ENCODE results near the gene TMIGD3.
A peak's percentile ranks its signal among the peaks of the same experiment; 100 is the strongest.
"Not testable (repeated sequence)": the region's sequence is repeated elsewhere in the genome, so short reads cannot be mapped to it uniquely, and the experiment has no call there.

Gene TMIGD3

GRCh38 chr1:111503585-111504060, at the start of gene TMIGD3, which contains the start of gene ADORA3:
TMIGD3 (minus strand) TSS chr1:111503633; CDS start chr1:111503354, 279 bp downstream.
ADORA3 (minus strand) TSS chr1:111503633; CDS start chr1:111503354, 279 bp downstream.
- DNase-seq (ENCODE audit: low read depth in 2 of 2) = no peak

- no peak for DNase-seq (ENCODE audit: low read depth in 2 of 2)
Observed at GRCh38 chr1:111553196-111553595, 49.8 kb upstream of the TMIGD3 start.

GRCh38 chr1:111552587-111552986, 49.2 kb upstream of the TMIGD3 start:
- no peak for DNase-seq (ENCODE audit: low read depth in 2 of 2)

GRCh38 chr1:111551623-111552411, 48.4 kb upstream of the TMIGD3 start:
- DNase-seq (ENCODE audit: low read depth in 2 of 2) = no peak

GRCh38 chr1:111547786-111548185, 44.4 kb upstream of the TMIGD3 start:
- not testable (repeated sequence) for DNase-seq (ENCODE audit: low read depth in 2 of 2)

- no peak for DNase-seq (ENCODE audit: low read depth in 2 of 2)
Observed at GRCh38 chr1:111542187-111542586, 38.8 kb upstream of the TMIGD3 start.

GRCh38 chr1:111541721-111542120, 38.3 kb upstream of the TMIGD3 start:
- no peak for DNase-seq (ENCODE audit: low read depth in 2 of 2)

- no peak for DNase-seq (ENCODE audit: low read depth in 2 of 2)
Observed at GRCh38 chr1:111540928-111541327, 37.5 kb upstream of the TMIGD3 start.

GRCh38 chr1:111538343-111539025, 35.1 kb upstream of the TMIGD3 start:
- DNase-seq (ENCODE audit: low read depth in 2 of 2) = no peak

- no peak for DNase-seq (ENCODE audit: low read depth in 2 of 2)
Observed at GRCh38 chr1:111535256-111536191, 32.1 kb upstream of the TMIGD3 start.

- no peak for DNase-seq (ENCODE audit: low read depth in 2 of 2)
Observed at GRCh38 chr1:111520053-111520452, 16.6 kb upstream of the TMIGD3 start.

- peak; percentile 20 to 46 for DNase-seq (ENCODE audit: low read depth in 2 of 2)
Observed at GRCh38 chr1:111517469-111518225, 14.2 kb upstream of the TMIGD3 start.

- no peak for DNase-seq (ENCODE audit: low read depth in 2 of 2)
Observed at GRCh38 chr1:111516005-111516535, 12.6 kb upstream of the TMIGD3 start.

- peak in 1 of 2 donors; percentile 22 for DNase-seq (ENCODE audit: low read depth in 2 of 2)
Observed at GRCh38 chr1:111515291-111516004, 12.0 kb upstream of the TMIGD3 start.

- DNase-seq (ENCODE audit: low read depth in 2 of 2) = no peak
Observed at GRCh38 chr1:111513410-111514020, 10.1 kb upstream of the TMIGD3 start.

- DNase-seq (ENCODE audit: low read depth in 2 of 2) = no peak
Observed at GRCh38 chr1:111512931-111513330, 9.5 kb upstream of the TMIGD3 start.

GRCh38 chr1:111512132-111512889, 8.9 kb upstream of the TMIGD3 start:
- no peak for DNase-seq (ENCODE audit: low read depth in 2 of 2)

GRCh38 chr1:111511370-111511769, 7.9 kb upstream of the TMIGD3 start:
- DNase-seq (ENCODE audit: low read depth in 2 of 2) = no peak

GRCh38 chr1:111509997-111510375, 6.6 kb upstream of the TMIGD3 start:
- no peak for DNase-seq (ENCODE audit: low read depth in 2 of 2)
